GM19025 (cell line): ENCODE measurements around the gene SBDS.
"Not testable (repeated sequence)": the region's sequence is repeated elsewhere in the genome, so short reads cannot be mapped to it uniquely, and the experiment has no call there.

Experiments used
- ATAC-seq: cut with Tn5 transposase; IDR thresholded peaks from one replicate; pipeline ENCODE4 v1.9.1; 2021; ENCODE audit warnings: mild to moderate bottlenecking, low read depth, moderate library complexity; ENCODE audit not compliant: unreplicated experiment

Gene SBDS

DNA sequence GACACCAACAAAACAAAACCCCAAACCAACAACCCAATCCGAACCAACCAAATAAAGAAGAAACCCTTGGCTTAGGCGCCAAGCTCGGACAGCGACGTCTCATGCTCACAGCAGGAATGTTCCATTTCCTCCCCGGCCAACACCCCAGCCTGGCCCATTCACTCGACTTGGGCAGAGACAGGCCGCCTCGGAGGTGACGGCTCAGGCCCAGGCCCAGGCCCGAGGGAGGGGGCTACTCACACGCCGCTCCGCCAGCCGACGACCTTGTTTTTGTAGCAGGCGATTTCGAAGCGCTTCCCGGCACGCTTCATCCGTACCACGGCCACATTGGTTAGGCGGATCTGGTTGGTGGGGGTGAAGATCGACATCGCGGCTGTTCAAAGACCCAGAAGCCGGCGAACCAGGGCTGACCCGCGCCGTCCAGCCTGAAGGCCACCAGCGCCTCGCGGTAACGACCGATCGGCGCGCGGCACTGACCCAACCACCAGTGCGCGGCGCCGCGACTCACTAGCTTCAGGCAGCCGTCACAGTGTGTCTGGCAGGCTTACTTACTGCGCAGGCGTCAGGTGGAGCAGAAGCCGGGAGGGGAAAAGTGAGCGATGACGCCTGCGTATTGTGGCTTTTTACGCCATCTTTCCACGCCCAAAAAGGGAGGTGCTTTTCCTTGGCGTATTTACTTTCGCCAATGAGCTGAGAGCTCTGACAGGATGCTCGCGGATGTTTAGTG, at the start of gene SBDS:
TSS of gene SBDS (minus strand) at position 537 of the 727 bp plus-strand sequence. CDS start at position 368, 169 bp downstream.
- peak; percentile 56 for ATAC-seq

DNA sequence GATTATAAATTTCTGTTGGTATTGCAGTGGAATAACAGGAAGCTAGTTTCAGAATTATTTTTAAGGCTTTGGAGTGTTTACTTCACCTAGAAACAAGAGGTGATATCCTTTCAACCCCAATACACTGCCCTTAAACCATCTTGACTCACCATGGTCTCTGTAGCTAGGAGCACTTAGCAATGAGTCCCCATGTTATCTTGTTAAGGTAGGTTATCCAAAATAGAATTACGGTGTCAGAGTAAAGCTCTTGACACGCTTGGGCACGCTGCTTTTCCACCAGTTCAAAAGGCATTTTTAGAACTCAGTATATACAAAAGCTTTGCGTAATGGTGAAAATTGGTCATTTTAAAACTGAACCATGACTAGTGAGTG, 48.2 kb upstream of the SBDS start:
- not testable (repeated sequence) for ATAC-seq

DNA sequence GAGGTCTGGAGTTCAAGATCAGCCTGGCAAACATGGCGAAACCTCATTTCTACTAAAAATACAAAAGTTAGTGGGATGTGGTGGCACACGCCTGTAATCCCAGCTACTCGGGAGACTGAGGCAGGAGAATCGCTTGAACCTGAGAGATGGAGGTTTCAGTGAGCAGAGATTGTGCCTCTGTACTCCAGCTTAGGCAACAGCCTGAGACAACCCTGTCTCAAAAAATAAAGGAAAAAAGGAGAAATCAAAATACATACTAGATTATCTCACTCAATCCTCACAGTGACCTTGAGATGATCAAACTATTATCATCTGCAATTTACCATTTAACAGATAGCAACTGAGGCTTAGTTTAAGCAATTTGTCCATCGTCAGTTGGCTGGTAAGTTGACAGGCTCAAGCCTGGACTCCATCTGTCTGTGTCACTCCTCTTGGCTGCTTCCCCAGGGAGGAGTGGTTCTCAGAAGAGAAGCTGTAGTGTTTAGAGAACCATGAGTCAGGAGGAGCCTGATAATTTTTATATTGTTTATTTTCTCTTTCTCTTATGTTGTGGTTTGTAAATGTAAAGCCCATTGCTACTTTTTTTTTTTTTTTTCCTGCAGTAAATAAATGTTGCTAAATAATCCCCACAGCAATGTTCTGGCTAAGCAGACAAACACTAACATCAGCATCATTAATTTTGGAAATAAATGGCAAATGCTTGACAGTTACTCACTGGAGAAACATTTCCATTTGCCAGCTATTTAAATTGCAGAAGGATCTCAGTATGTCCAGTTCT, 47.6 kb upstream of the SBDS start:
- not testable (repeated sequence) for ATAC-seq

DNA sequence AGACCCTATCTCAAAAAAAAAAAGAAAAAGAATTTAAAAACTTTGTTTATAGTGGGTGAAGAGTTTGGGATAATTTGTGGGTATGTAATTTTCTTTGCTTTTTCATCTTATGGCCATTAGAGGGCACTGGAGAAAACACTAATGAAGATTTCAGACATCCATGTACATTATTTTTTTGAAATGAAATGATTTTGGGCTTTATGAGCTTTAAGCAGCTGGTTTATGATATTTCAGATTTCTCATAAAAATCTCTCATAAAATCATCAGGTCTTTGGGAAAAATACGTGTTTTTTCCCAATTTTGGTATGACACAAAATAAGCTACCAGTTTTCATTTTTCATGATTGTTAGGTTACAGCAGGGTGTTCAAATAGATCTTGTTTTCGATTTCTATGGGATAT, 45.4 kb upstream of the SBDS start:
- not testable (repeated sequence) for ATAC-seq

DNA sequence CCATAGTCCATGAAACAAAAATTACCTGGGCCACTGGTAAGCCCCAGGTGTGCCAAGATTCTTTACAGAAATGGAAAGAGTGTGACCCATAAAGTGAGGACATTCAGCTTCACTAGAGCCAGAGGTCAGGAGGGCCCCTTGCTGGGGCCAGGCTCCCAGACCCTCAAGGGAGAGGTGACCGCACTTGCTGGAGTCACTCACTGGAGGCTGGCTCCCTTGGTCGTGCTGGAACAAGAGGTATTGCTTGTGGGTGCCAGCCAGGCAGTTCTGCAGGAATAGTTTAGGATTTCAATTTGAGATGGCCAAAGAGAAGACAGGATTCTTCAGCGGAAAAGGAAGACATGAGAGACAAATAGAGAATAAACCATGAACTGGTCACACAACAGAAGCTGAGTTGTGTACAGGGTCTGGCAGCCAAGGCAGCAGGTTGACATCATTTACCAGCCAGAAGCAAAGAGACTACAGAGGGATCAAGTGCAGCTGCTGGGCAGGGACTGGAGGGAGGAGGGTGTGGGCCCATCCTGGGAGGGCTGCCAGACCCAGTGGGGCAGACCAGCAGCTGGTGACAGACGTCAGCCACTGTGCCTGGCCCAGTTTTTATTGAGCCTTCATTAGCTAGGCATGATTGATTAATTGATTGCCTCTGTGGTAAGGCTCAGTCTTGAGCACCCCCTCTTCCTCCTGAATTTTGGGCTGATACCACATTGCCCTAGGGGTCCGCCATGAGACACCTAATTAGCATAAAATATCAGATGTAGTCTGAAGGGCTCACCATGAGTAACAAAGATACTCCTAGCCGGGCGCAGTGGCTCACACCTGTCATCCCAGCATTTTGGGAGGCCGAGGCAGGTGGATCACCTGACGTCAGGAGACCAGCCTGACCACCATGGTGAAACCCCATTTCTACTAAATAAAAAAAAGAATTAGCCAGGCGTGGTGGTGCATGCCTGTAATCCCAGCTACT, 41.3 kb upstream of the SBDS start:
- not testable (repeated sequence) for ATAC-seq

DNA sequence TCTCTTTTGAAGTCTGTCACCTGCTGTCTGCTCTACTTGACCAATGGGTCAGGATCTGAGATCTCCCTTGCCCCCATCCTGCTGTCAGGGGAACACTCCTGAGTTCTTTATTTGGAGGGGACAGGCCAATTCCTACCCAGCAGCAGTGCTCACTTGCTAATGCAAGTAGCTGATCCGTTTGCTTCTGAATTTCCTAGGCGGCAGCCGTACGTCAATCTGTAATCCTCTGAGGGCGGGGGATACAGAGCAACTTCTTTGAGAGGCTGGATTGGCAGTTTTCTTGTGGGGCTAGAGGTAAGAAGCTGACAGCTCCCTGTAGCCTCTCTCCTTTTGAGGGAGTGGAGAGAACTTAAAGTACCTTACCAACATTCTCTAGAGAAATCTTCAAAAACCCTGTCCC, 37.9 kb upstream of the SBDS start:
- no peak for ATAC-seq

DNA sequence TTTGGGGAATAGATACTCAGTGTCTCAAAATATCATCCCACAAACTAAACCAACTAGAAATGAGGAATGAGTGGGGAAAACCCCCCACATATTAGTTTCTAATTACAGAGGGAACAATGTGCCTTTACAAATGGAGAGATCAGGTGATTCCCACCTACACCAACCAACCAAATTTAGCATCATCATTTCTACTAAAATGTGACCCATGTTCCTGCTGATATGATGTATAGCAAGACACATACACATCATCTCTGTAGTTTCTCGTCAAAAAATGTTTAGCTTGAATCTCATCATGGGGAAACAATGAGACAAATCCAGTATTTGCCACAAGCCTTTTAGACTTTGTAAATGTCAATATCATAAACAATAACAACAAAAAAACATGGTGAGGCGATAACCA, 36.3 kb upstream of the SBDS start:
- ATAC-seq: not testable (repeated sequence)

DNA sequence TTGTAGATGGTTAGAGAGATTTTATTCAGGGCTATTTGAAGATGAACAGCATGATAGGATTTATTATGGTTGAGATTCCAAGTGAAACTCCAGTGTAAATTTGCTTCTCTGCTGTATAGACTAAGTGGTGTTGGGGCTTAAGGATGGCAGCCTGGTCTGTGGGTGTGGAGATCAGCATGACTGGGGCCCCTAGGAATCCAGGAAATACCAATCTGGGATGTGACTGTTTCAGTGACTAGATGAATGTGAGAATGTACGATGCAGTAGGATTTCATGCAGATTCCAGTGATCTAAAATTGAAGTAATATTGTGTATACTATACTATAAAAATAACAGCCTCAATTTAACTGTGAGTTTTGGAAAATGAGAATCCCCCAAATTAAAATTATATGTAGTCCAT, 30.1 kb upstream of the SBDS start:
- ATAC-seq: not testable (repeated sequence)

DNA sequence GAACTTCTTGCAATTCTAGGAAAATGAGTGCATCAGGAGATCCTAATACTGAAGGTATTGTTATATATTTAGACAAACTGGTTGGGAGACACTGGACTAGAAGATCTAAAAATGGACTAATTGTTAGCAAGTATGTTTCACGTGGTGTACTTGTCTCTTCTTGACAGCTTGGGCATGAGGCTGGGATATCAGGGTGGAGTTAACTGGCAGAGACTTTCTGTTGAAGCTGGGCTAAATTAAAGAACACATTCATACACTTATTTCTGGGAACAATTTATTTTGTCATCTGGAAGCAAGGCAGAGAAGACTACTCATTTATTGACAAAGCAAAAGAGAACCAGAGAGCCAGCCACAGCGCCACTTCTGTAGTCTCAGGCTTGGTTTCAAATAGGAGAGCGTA, 27.1 kb upstream of the SBDS start:
- ATAC-seq: no peak

DNA sequence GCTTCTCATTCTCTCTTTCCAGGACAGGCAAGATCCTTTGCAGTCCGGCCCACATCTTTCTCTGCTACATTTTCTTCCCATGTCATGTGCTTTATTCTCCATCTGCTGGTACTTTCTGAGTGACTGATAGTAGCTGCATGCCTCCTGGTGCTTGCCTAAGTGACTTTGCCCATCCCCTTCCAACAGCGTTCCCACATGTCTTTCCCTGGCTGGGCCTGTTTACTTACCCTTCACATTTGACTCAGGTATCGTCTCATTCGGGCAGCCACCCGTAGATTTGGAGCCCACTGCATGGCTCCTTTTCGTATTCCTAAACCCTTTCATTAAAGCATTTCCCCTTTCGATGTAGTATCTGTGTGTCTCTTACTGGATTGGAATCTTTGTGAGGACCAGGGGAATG, 25.9 kb upstream of the SBDS start:
- no peak for ATAC-seq

DNA sequence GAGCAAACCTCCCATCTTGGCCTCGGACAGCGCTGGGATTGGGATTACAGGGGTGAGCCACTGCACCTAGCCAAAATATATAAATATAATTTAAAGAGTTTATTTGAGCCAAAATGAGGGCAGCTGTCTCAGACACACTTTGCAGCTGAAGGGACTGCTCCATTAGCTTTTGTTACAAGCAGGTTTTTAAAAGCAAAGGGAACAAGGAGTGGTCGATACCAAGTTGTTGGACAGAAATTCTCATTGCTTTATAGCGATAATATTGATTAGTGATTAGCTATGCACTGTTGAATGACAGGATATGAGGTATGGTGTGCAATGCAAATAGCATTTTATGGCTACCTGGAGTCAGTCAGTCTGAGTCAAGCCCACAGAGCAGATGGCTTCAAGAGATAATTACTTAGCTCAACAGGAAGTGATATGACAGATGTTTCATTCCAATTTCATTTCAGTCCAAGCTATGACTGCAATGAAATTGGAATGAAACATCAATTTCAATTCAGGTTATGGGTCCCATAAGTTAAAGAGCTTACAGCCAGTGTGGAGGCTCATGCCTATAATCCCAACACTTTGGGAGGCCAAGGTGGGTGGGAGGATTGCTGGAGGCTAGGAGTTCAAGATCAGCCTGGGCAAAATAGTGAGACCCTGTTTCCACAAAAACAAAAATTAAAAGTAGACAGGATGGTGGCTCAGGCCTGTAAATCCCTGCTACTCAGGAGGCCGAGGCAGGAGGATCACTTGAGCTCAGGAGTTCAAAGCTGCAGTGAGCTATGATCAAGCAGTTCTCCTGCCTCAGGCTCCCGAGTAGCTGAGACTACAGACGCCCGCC, 24.4 kb upstream of the SBDS start:
- no peak for ATAC-seq

DNA sequence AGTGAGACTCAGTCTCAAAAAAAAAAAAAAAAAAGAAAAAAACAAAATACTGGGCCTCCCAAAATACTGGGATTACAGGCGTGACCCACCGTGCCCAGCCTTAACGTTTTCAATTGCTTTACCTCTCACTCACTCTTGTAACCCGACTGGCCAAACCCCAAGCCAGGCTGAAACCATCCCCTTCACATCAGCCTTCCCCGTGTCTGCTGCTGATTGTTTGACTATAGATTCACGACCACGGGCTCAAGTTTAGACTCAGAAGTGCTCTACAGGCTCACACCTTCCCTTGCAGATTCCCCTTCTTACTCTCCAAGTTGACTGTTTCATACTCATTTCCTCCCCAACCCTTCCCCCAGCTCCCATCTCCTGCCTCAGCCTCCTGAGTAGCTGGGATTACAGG, 23.6 kb upstream of the SBDS start:
- ATAC-seq: no peak

DNA sequence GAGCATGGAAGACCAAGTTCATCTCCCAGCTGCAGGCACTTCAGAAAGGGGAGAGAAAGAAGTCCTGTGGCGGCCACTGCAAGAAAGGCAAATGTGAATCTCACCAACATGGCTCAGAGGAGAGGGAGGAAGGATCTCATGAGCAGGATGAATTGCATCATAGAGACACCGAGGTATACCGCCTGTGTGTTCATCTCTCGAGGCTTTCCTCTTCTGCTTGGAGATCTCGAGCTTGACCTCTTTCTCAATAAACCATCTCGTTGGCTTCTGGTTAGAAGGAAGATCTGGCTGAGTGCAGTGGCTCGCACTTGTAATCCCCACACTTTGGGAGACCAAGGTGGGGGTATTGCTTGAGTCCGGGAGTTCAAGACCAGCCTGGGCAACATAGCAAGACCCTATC, 22.6 kb upstream of the SBDS start:
- ATAC-seq: not testable (repeated sequence)

DNA sequence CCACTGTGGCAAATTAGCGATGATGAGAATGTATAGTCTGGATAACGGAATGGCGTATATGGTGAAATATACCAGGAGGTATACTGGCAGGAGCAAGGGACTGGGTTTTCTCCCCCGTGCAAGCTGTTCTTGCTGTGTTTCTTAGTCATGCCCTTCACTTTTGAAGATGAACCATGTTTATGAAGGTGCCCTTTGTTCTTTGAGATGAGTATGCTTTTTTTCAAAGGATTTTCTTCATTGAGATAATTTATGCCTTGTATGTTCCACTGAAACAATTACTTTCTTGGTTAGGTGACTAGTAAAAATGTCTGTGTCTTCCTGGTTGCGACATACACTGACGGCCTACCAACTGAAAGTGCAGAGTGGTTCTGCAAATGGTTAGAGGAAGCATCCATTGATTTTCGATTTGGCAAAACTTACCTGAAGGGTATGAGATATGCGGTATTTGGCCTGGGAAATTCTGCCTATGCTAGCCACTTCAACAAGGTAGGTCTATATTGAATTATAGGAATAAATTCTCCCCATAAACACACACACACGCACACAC, 18.8 kb upstream of the SBDS start:
- not testable (repeated sequence) for ATAC-seq

DNA sequence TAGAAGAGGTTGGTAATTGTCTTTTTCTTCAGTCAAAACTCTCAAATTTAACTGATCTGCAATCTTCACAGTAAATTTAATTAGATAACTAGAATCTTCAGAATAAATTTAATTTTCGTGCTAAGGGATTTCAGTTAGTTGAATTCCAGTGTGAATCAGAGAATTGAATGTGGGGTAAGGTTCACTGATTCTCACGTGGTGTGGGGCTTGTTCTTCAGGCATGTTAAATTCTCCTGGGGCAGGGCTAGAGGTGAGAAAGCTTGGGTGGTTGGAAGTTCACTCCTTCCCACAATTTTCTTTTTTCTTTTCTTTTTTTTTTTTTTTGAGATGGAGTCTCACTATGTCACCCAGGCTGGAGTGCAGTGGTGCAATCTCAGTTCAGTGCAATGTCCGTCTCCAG, 14.3 kb upstream of the SBDS start:
- ATAC-seq: not testable (repeated sequence)

DNA sequence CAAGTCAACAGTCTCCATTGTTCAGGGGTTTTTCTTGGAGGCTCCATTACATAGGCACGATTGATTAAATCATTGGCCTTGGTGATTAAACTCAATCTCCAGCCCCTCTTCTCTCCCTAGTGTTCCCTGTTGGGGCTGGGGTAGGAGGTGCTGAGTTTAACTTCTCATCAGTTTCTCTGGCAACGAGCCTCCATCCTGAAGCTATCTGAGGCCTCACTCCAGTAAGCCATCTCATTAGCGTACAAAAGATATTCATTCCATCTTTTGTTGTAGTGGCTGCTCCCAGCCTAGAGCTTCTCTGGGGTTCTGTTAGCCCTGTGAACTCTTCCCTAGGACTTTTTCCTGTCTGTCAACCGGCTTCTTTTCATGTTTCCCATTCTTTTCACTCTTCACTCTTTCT, 12.9 kb upstream of the SBDS start:
- no peak for ATAC-seq

DNA sequence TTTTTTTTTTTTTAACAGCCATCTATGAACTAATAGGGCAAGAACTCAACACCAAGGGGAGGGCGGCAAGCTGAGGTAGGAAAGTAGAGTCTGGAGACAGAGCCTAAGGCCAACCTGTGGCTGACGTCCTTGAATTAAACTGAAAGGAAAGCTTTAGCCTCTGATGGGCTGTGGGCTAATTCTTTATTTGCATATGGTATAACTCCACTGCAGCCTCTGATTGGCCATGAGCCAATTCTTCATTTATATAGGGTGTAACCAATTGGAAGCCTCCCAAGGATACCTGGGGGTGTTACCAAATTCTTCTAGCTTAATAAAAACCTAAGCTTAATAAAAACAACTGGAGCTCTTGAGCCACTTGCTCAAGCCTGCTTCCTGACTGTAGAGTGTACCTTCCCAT, 11.6 kb upstream of the SBDS start:
- no peak for ATAC-seq

DNA sequence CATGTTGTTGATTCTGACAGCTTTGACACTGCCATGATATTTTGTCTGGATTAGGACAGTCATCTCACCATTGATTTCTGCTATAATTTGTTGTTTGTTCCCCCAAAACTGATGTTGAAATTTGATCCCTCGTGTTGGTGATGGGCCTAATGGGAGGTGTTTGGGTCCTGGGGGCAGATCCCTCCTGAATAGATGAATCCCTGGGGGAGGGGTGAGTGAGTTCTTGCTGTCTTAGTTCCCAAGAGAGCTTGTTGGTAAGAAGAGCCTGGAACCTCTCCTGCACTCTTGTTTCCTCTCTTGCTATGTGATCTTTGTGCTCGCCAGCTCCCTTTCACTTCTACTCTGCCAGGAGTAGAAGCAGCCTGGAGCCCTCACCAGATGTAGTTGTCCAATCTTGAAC, 8.8 kb upstream of the SBDS start:
- ATAC-seq: not testable (repeated sequence)

DNA sequence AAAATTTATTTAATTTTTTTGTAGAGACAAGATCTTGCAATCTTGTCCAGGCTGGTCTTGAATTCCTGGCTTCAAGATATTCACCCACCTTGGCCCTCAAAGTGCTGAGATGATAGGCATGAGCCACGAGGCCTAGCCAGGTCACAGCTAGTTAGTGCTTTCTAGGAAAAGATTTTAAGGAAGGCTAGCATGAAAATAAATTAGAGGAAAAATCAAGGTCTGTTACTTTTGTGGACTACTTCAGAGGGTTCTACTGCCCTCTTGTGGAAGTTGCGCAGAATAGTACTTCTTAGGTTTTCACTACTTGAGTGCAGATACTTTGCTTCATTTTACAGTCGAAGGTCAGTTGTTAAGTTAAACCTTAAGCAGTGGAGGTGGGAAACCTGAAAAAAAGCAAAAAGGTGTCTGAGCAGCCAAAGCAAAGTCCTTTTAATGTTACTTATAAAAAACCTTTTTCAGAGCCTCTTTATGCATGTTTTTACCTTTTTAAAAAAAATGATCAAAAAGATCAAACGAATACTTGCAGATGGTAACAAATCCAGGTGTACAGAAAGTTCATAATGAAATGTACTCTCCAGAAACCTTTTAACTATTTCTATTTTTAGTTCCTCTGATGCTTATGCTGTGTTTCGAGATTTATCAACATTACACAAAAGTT, 5.3 kb upstream of the SBDS start:
- not testable (repeated sequence) for ATAC-seq
